Measurements from ENCODE around the gene SDHAF1. TPM values are rescaled to one million over a fixed set of nuclear protein-coding genes. Genes with fewer than 3 reads are reported as not detected.

SDHAF1 gene
- total and polyA plus RNA-seq, 11 donors = 9.7 to 41.8 (median 11.4) TPM

DNA sequence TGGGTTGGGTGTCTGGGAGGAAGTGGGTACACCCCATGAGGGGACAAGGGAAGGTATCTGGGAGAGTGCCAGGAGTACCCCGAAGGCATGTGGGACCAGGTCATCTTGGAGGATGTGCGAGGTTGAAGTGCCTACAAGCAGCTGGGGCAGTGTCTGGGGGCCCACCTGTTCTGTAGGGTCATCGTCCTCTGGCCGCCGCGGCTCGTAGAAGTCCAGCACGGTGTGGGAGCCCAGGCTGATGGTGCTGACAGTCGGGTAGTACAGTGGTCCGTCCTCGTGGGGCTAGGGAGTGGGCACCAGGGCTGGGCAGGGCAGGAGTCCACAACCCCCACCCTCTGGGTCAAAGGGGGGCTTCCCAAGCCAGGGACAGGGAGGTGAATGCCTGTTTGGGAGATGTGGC, 15.4 kb downstream of the SDHAF1 start:
- Histone ChIP-seq H3K4me1 (peaks cover 0 to 30% (median 16%) of the 10 kb centered on the region in 12 donors), H3K4me3 (no peak overlapping the region), H3K27me3 (no peaks in the 10 kb centered on the region), H3K27ac (no peak overlapping the region), H3K36me3 (no peaks in the 10 kb centered on the region), H3K9me3 (no peaks in the 10 kb centered on the region)
- 94 to 100% (median 95%) methylated on average over 1 to 11 of the region's 11 CpGs for WGBS, 4 donors
- DNase-seq (no peak), ATAC-seq (no peak)
- TF ChIP-seq, protein P1, sequence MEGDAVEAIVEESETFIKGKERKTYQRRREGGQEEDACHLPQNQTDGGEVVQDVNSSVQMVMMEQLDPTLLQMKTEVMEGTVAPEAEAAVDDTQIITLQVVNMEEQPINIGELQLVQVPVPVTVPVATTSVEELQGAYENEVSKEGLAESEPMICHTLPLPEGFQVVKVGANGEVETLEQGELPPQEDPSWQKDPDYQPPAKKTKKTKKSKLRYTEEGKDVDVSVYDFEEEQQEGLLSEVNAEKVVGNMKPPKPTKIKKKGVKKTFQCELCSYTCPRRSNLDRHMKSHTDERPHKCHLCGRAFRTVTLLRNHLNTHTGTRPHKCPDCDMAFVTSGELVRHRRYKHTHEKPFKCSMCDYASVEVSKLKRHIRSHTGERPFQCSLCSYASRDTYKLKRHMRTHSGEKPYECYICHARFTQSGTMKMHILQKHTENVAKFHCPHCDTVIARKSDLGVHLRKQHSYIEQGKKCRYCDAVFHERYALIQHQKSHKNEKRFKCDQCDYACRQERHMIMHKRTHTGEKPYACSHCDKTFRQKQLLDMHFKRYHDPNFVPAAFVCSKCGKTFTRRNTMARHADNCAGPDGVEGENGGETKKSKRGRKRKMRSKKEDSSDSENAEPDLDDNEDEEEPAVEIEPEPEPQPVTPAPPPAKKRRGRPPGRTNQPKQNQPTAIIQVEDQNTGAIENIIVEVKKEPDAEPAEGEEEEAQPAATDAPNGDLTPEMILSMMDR (IDR thresholded peaks at IDR 0.05) = no peak
- TF ChIP-seq POLR2A (IDR thresholded peaks at IDR 0.05) = no peak
- intact Hi-C loops (cut with DNase I) = loop anchor here in 2 of 10 donors (5.0 kb wide), 1 partner anchor 42 kb away; the partner anchor contains the start of genes THAP8 (in 2 of the 2) and WDR62 (in 2 of the 2)

- WGBS, 4 donors = 24 to 30% (median 29%) methylated on average over 13 to 15 of the region's 15 CpGs
- peaks cover 0 to 30% (median 16%) of the 10 kb centered on the region in 12 donors for H3K4me1 ChIP-seq
- intact Hi-C loops (cut with DNase I) = loop anchor here in 3 of 10 donors (1.0 to 5.0 kb wide), 3 partner anchors 18 to 41 kb away; partner anchors contain the start of genes THAP8 (in 3 of the 3), WDR62 (in 3 of the 3) and SDHAF1 (in 1 of the 3)
- no peak for DNase-seq
- H3K4me3 ChIP-seq = peak overlapping the region; percentile 44 to 98 (median 74)
- H3K9me3 ChIP-seq = no peaks in the 10 kb centered on the region
- peaks cover 0 to 12% (median 5%) of the 10 kb centered on the region in 9 donors for H3K36me3 ChIP-seq
- no peak for ATAC-seq
- no peak for TF ChIP-seq POLR2A (IDR thresholded peaks at IDR 0.05)
- TF ChIP-seq, protein P1 (IDR thresholded peaks at IDR 0.05) = no peak
- H3K27me3 ChIP-seq = no peaks in the 10 kb centered on the region
- H3K27ac ChIP-seq = peak overlapping the region; percentile 25 to 89 (median 71)
These were observed 18.5 kb downstream of the SDHAF1 start for GRCh38 chr19:36013280-36014011.

- WGBS, 4 donors = 2 to 3% (median 2%) methylated on average over 41 to 42 of the region's 42 CpGs
- Histone ChIP-seq H3K4me3 (peak within 1 kb of the TSS; percentile 44 to 98 (median 74)), H3K27ac (peak within 1 kb of the TSS; percentile 25 to 89 (median 71)), H3K4me1 (peaks cover 0 to 21% (median 11%) of the 10 kb centered on the region in 12 donors), H3K27me3 (no peaks in the 10 kb centered on the region), H3K36me3 (peaks cover 0 to 12% (median 5%) of the 10 kb centered on the region in 9 donors), H3K9me3 (no peaks in the 10 kb centered on the region)
- ATAC-seq (peak; percentile 98 to 100 (median 100)), DNase-seq (peak; percentile 100)
- intact Hi-C loops (cut with DNase I) = loop anchor here in 3 of 10 donors (1.0 to 5.0 kb wide), 3 partner anchors 19 to 40 kb away; partner anchors contain the start of genes THAP8 (in 3 of the 3), WDR62 (in 3 of the 3) and SDHAF1 (in 1 of the 3)
- TF ChIP-seq, protein P1 (IDR thresholded peaks at IDR 0.05) = peak in 1 of 12 donors; percentile 15
- TF ChIP-seq POLR2A (IDR thresholded peaks at IDR 0.05) = peak in 1 of 2 donors; percentile 13
These were observed 19.3 kb downstream of the SDHAF1 start, which contains the start of gene ALKBH6 for GRCh38 chr19:36014012-36014924. TSS of gene ALKBH6 (minus strand) at chr19:36014213. CDS start at chr19:36013397, 816 bp downstream.

Data from heart left ventricle (tissue), 16 donors.